HepG2 (cell line): ENCODE results near the gene TRIM5. TPM values are rescaled to one million over a fixed set of nuclear protein-coding genes. Genes with fewer than 3 reads are reported as not detected.

ENCODE experiments used
- ATAC-seq: fragments of 200-7000 bp; cut with Tn5 transposase; 3 replicates; pipeline ENCODE4 v1.9.1; 2020; ENCODE audit warnings: mild to moderate bottlenecking, moderate library complexity
- BruUV-seq: library from RNA; stranded (reverse); fragments of 400-500 nt; replicated peaks from 2 replicates; lab custom pipeline; 2021; lab: Mats Ljungman, UMichigan
- CTCF ChIA-PET: fragments of 300-600 bp; formaldehyde crosslinking; extraction: SDS; loops from one replicate; lab custom pipeline; 2021; ENCODE audit warnings: low total read pairs, inconsistent platforms, low intra/inter-chr PET ratio; lab: Yijun Ruan, JAX
- POLR2A ChIA-PET: fragments of 350-600 bp; sonication (Branson Sonifier 250); formaldehyde crosslinking; loops from one replicate; lab custom pipeline; 2020; ENCODE audit warnings: antibody characterized with exemption, inconsistent platforms; lab: Yijun Ruan, JAX
- DNase-seq: peaks from one replicate; pipeline ENCODE4 v3.0.0-alpha.2; 2015; ENCODE audit warnings: low spot score
- FAIRE-seq: peaks from 3 replicates; lab custom pipeline; 2011; peaks lifted over from hg19 to GRCh38; lab: Jason Lieb, UNC
- H2AFZ ChIP-seq: one replicate; pipeline ENCODE4 v1.6.1; 2011; ENCODE audit warnings: low read length, inconsistent platforms
- H3K27ac ChIP-seq: fragments of 300-600 bp; 3 replicates; pipeline ENCODE4 v1.8.0; 2011; ENCODE audit warnings: mixed run types, mild to moderate bottlenecking, mixed read lengths, low read length, inconsistent platforms; ENCODE audit not compliant: insufficient read depth; ENCODE audit errors: extremely low read length
- H3K27me3 ChIP-seq, 2 experiments: fragments of 200-600 bp in 1 of 2; 2 replicates in 1 of 2; 3 replicates in 1 of 2; pipeline versions ENCODE4 v1.6.0 to v1.8.0; 2011; ENCODE audit warnings: low read length in 2 of 2, mild to moderate bottlenecking in 2 of 2, moderate library complexity in 2 of 2, inconsistent platforms in 1 of 2; ENCODE audit not compliant: insufficient read depth in 2 of 2, control insufficient read depth in 1 of 2
- H3K36me3 ChIP-seq, 2 experiments: fragments of 200-600 bp in 1 of 2; replicated peaks in 1 of 2; 2 replicates in 1 of 2; 3 replicates in 1 of 2; pipeline versions ENCODE4 v1.5.1 to v1.8.0; 2011; ENCODE audit warnings: low read length in 2 of 2, inconsistent platforms in 1 of 2; ENCODE audit not compliant: insufficient read depth in 2 of 2, control insufficient read depth in 1 of 2
- H3K4me1 ChIP-seq: 2 replicates; pipeline ENCODE4 v1.5.1; 2012; ENCODE audit warnings: low read length, inconsistent platforms; ENCODE audit not compliant: insufficient read depth
- H3K4me2 ChIP-seq: 2 replicates; pipeline ENCODE4 v1.6.0; 2011; ENCODE audit warnings: low read depth, low read length, inconsistent platforms
- H3K4me3 ChIP-seq, 3 experiments: fragments of 200-600 bp in 1 of 3; sonication (generic), shearing (Covaris generic) in 1 of 3; replicated peaks in 1 of 3; 2 replicates each; pipeline ENCODE4 v1.5.1; 2011 to 2016; ENCODE audit warnings: low read length in 3 of 3, inconsistent platforms in 2 of 3, low read depth in 2 of 3, mild to moderate bottlenecking in 2 of 3, control low read depth in 1 of 3, mixed read lengths in 1 of 3; ENCODE audit not compliant: insufficient read depth in 1 of 3
- H3K79me2 ChIP-seq: one replicate; pipeline ENCODE4 v1.6.1; 2011; ENCODE audit warnings: low read length, inconsistent platforms; ENCODE audit not compliant: insufficient read depth
- H3K9ac ChIP-seq: 2 replicates; pipeline ENCODE4 v1.6.0; 2011; ENCODE audit warnings: mild to moderate bottlenecking, low read depth, low read length, inconsistent platforms; ENCODE audit not compliant: insufficient read depth
- H3K9me3 ChIP-seq: 2 replicates; pipeline ENCODE4 v1.5.1; 2012; ENCODE audit warnings: mild to moderate bottlenecking, low read length
- H4K20me1 ChIP-seq: 2 replicates; pipeline ENCODE4 v1.6.0; 2011; ENCODE audit warnings: inconsistent platforms, mild to moderate bottlenecking, low read length, moderate library complexity; ENCODE audit not compliant: insufficient read depth
- CC2D1A ChIP-seq: sonication (generic); formaldehyde crosslinking; IDR thresholded peaks from 2 replicates; pipeline ENCODE4 v1.8.1; 2023; ENCODE audit warnings: mild to moderate bottlenecking, missing genetic modification reagents
- EZH2 ChIP-seq: conservative IDR thresholded peaks from 2 replicates; pipeline ENCODE4 v1.6.1; 2012; ENCODE audit warnings: mild to moderate bottlenecking, low read depth, low read length, moderate library complexity
- NBN ChIP-seq: fragments of 450-650 bp; conservative IDR thresholded peaks from 2 replicates; pipeline ENCODE4 v1.6.1; 2017
- NR2F2 ChIP-seq: IDR thresholded peaks from 2 replicates; pipeline ENCODE4 v1.6.1; 2012; ENCODE audit warnings: low read depth, inconsistent platforms, borderline replicate concordance
- PHB2 ChIP-seq: fragments of 450-650 bp; IDR thresholded peaks from 2 replicates; pipeline ENCODE4 v1.6.1; 2018; ENCODE audit not compliant: partially characterized antibody
- SAP130 ChIP-seq: IDR thresholded peaks from 2 replicates; pipeline ENCODE4 v1.6.1; 2016; ENCODE audit warnings: low read depth
- SP1 ChIP-seq, 2 experiments: fragments of 450-650 bp in 1 of 2; sonication (generic) in 1 of 2; formaldehyde crosslinking in 1 of 2; IDR thresholded peaks; 2 replicates each; pipeline versions ENCODE4 v1.4.0 to v1.6.1; 2016 to 2020; ENCODE audit warnings: missing genetic modification reagents in 1 of 2
- ZNF34 ChIP-seq: sonication (generic); formaldehyde crosslinking; IDR thresholded peaks from 2 replicates; pipeline ENCODE4 v1.4.0; 2020; ENCODE audit warnings: mild to moderate bottlenecking, missing genetic modification reagents, borderline replicate concordance
- ZNF451 ChIP-seq: sonication (generic); formaldehyde crosslinking; IDR thresholded peaks from 2 replicates; pipeline ENCODE4 v1.5.0; 2020; ENCODE audit warnings: mild to moderate bottlenecking, missing genetic modification reagents
- ZNF468 ChIP-seq: sonication (generic); formaldehyde crosslinking; IDR thresholded peaks from 2 replicates; pipeline ENCODE4 v1.8.0; 2022; ENCODE audit warnings: mild to moderate bottlenecking, moderate library complexity, missing genetic modification reagents
- ZSCAN9 ChIP-seq: IDR thresholded peaks from 2 replicates; pipeline ENCODE4 v1.6.1; 2016; ENCODE audit warnings: borderline replicate concordance
- WGBS: methylation state at CpG from one replicate; pipeline ENCODE4 v1.1.6; 2017; ENCODE audit warnings: low lambda C conversion rate; 5-methylcytosine and 5-hydroxymethylcytosine counted together
- in situ Hi-C: cut with HindIII; loops from 2 replicates; pipeline ENCODE4 v1.10.0; 2017; ENCODE audit warnings: low pct_unique_long_range_greater_than_20kb; ENCODE audit not compliant: extremely low pct_ligation_motif_present
- intact Hi-C: fragments of 100-400 bp; cut with micrococcal nuclease; formaldehyde crosslinking; loops from one replicate; pipeline ENCODE4 v1.10.0; 2022; ENCODE audit not compliant: unreplicated experiment
- polyA plus RNA-seq, 8 experiments: library from polyadenylated mRNA; depleted of rRNA in 3 of 8; stranded (reverse) in 7 of 8; unstranded in 1 of 8; fragments of >200 nt; fragmentation: Illumina TruSeq in 4 of 8; extraction: Trizol in 4 of 8; gene quantifications; 2 replicates each; pipeline versions ENCODE4 v1.2.1 to v1.2.3, GENCODE V29; 2011 to 2016; ENCODE audit warnings: low read depth in 4 of 8, missing spikeins in 1 of 8, mixed read lengths in 1 of 8; ENCODE audit not compliant: insufficient read depth in 1 of 8
- total RNA-seq, 5 experiments: library from RNA; depleted of rRNA; stranded (reverse); fragments of >200 nt; fragmentation: Illumina TruSeq; extraction: Trizol; gene quantifications; 2 replicates each; pipeline ENCODE4 v1.2.3, GENCODE V29; 2016; ENCODE audit warnings: low read depth in 1 of 5
- TF ChIP-seq, protein P1 (sequence below): IDR thresholded peaks from 2 replicates; pipeline ENCODE4 v1.6.1; 2016; ENCODE audit warnings: low read depth, missing genetic modification reagents, missing compliant biosample characterization
- TF ChIP-seq, protein P2 (sequence below): sonication (generic); formaldehyde crosslinking; conservative IDR thresholded peaks from 2 replicates; pipeline ENCODE4 v1.5.0; 2020; ENCODE audit warnings: missing genetic modification reagents
- TF ChIP-seq, protein P3 (sequence below): IDR thresholded peaks from 2 replicates; pipeline ENCODE4 v1.6.1; 2016; ENCODE audit warnings: mild to moderate bottlenecking, missing biosample characterization, missing genetic modification reagents

TRIM5 gene
- total and polyA plus RNA-seq, 2 of the 13 experiments (the other 11 are each of a cell fraction or from before 2014, with no cell fraction given) = 7.8 to 13.1 TPM

DNA sequence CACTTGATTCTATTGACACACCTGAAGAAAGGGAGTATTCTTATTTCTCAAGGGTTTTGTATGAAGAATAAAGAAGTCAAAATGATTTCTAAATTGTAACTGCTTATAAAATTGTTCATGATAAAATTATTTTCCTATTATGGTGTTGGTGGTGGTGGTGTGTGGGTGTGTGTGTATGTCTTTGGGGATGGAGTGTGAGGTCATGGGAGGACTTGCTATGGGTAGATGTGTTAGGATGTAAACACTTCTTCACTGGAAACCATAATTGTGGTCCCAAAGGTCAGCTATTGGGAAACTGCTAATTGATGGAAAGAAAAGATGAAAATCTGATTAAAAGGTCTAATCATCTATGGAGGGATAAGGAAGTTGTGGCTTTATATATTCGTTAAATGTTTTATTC is 9.8 kb upstream of the TRIM5 start:
- intact Hi-C loops = no loop called here
- CTCF ChIA-PET = no interaction called here
- FAIRE-seq = no peak

DNA sequence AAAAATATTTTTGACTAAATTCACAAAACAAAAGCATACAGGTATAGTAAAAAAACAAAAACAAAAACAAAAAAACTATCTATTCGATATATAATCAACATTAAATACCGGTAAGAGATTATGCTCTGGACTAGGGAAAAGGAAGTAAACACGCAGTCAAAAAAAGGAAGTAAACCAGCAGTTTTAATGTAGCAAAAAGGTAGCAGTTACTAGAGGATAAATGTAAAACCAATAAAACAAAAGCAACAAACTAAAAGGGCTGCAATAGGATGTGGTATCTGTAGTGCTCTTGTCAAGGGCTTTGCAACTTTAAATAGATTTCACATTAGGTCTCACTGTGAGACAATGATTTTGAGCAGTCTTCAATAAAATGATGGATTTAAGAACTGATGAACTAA is 7.1 kb upstream of the TRIM5 start:
- H3K4me3 ChIP-seq = no peak overlapping the region
- no peak overlapping the region for H3K27ac ChIP-seq
- ChIA-PET CTCF (no interaction called here), POLR2A (no interaction called here)
- no peaks in the 10 kb centered on the region for H4K20me1 ChIP-seq
- BruUV-seq = no TSS peak
- no peaks in the 10 kb centered on the region for H3K79me2 ChIP-seq
- H3K27me3 ChIP-seq = no peaks in the 10 kb centered on the region; a peak in 1 of 5 replicates
- intact Hi-C loops (no loop called here), in situ Hi-C loops (no loop called here)
- DNase-seq (no peak), FAIRE-seq (no peak), ATAC-seq (no peak)
- H3K9ac ChIP-seq = no peak overlapping the region
- no peaks in the 10 kb centered on the region for H3K36me3 ChIP-seq
- no peaks in the 10 kb centered on the region for H3K9me3 ChIP-seq
- WGBS = 78% methylated on average over 3 of the region's 3 CpGs
- H2AFZ ChIP-seq = no peak overlapping the region
- H3K4me2 ChIP-seq = no peak overlapping the region
- H3K4me1 ChIP-seq = no peaks in the 10 kb centered on the region
- TF ChIP-seq ZNF451 (CRISPR knock-in tag) (no peak), ZSCAN9 (CRISPR knock-in tag) (no peak), NBN (no peak), ZNF34 (CRISPR knock-in tag) (no peak), ZNF468 (CRISPR knock-in tag) (no peak), NR2F2 (no peak), PHB2 (no peak), SAP130 (CRISPR knock-in tag) (no peak), CC2D1A (CRISPR knock-in tag) (no peak), EZH2 (no peak)
- TF ChIP-seq, protein P1, sequence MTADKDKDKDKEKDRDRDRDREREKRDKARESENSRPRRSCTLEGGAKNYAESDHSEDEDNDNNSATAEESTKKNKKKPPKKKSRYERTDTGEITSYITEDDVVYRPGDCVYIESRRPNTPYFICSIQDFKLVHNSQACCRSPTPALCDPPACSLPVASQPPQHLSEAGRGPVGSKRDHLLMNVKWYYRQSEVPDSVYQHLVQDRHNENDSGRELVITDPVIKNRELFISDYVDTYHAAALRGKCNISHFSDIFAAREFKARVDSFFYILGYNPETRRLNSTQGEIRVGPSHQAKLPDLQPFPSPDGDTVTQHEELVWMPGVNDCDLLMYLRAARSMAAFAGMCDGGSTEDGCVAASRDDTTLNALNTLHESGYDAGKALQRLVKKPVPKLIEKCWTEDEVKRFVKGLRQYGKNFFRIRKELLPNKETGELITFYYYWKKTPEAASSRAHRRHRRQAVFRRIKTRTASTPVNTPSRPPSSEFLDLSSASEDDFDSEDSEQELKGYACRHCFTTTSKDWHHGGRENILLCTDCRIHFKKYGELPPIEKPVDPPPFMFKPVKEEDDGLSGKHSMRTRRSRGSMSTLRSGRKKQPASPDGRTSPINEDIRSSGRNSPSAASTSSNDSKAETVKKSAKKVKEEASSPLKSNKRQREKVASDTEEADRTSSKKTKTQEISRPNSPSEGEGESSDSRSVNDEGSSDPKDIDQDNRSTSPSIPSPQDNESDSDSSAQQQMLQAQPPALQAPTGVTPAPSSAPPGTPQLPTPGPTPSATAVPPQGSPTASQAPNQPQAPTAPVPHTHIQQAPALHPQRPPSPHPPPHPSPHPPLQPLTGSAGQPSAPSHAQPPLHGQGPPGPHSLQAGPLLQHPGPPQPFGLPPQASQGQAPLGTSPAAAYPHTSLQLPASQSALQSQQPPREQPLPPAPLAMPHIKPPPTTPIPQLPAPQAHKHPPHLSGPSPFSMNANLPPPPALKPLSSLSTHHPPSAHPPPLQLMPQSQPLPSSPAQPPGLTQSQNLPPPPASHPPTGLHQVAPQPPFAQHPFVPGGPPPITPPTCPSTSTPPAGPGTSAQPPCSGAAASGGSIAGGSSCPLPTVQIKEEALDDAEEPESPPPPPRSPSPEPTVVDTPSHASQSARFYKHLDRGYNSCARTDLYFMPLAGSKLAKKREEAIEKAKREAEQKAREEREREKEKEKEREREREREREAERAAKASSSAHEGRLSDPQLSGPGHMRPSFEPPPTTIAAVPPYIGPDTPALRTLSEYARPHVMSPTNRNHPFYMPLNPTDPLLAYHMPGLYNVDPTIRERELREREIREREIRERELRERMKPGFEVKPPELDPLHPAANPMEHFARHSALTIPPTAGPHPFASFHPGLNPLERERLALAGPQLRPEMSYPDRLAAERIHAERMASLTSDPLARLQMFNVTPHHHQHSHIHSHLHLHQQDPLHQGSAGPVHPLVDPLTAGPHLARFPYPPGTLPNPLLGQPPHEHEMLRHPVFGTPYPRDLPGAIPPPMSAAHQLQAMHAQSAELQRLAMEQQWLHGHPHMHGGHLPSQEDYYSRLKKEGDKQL = no peak
- TF ChIP-seq, protein P2, sequence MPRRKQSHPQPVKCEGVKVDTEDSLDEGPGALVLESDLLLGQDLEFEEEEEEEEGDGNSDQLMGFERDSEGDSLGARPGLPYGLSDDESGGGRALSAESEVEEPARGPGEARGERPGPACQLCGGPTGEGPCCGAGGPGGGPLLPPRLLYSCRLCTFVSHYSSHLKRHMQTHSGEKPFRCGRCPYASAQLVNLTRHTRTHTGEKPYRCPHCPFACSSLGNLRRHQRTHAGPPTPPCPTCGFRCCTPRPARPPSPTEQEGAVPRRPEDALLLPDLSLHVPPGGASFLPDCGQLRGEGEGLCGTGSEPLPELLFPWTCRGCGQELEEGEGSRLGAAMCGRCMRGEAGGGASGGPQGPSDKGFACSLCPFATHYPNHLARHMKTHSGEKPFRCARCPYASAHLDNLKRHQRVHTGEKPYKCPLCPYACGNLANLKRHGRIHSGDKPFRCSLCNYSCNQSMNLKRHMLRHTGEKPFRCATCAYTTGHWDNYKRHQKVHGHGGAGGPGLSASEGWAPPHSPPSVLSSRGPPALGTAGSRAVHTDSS (CRISPR knock-in tag) = no peak
- TF ChIP-seq, protein P3, sequence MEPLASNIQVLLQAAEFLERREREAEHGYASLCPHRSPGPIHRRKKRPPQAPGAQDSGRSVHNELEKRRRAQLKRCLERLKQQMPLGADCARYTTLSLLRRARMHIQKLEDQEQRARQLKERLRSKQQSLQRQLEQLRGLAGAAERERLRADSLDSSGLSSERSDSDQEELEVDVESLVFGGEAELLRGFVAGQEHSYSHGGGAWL = no peak

More for the DNA sequence above, 9.8 kb upstream of the TRIM5 start:
- TF ChIP-seq SP1 (IDR thresholded peaks at IDR 0.05) = no peak
- no peak for TF ChIP-seq SP1 (CRISPR knock-in tag; IDR thresholded peaks at IDR 0.05)
- Histone ChIP-seq H3K9me3 (no peaks in the 10 kb centered on the region), H3K27ac (no peak overlapping the region), H3K4me1 (no peaks in the 10 kb centered on the region), H3K4me3 (no peak overlapping the region), H4K20me1 (no peaks in the 10 kb centered on the region), H3K4me2 (no peak overlapping the region), H3K79me2 (no peaks in the 10 kb centered on the region), H3K36me3 (no peaks in the 10 kb centered on the region), H2AFZ (no peak overlapping the region), H3K9ac (no peak overlapping the region), H3K27me3 (no peaks in the 10 kb centered on the region; a peak in 1 of 5 replicates)
- POLR2A ChIA-PET = no interaction called here
- DNase-seq = no peak
- no TSS peak for BruUV-seq
- ATAC-seq = no peak
- 5% methylated on average over 1 of the region's 1 CpG for WGBS
- in situ Hi-C loops = no loop called here
